ENCODE data around the gene KPNA2.
A peak's percentile ranks its signal among the peaks of the same experiment; 100 is the strongest.

Gene KPNA2

DNA sequence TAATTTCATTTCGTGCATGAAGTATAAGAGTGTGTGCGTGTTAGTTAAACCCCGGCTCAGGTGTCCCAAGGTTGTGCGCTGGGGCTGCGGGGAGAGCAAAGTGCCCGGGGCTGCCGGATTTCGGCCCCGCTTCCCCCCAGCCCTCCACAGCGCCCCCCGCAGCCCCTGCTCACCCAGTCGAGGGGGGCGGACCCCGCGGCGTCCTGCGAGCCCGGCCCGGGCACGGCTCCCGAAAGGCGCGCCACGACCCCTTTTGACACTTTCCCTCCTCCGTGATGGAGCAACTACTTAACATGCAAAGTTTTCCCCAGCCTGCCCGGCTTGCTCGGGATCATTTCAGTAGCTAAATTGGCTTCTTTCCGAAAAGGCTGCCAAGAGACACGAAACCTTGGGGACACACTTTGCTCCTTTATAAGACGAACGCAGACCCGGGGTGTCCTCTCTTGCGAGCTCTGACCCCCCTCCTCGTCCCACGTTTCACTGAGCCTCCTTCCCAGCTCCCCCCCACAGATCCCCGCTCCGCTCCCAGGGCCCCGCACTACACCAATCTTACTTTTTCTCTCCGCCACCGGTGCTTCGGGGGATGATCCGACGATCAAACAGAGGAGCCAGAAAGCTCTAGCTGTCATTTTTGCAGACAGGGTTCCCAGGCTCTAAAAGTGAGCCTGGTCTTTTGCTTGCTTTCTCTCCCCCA is 39.8 kb upstream of the KPNA2 start:
- no peak for TF ChIP-seq CTCF (IDR thresholded peaks at IDR 0.05; ENCODE audit: borderline replicate concordance, insufficient read depth, low read depth, low read length)
- H3K4me3 ChIP-seq (ENCODE audit: low read depth, low read length) = peak overlapping the region; percentile 34

- peak within 1 kb of the TSS; percentile 34 for H3K4me3 ChIP-seq (ENCODE audit: low read depth, low read length)
These were observed 39.0 kb upstream of the KPNA2 start, which contains the start of gene C17orf58 for GRCh38 chr17:67996301-67997171. Gene C17orf58 (minus strand): TSS chr17:67996469. CDS start chr17:67996198, 271 bp downstream.

DNA sequence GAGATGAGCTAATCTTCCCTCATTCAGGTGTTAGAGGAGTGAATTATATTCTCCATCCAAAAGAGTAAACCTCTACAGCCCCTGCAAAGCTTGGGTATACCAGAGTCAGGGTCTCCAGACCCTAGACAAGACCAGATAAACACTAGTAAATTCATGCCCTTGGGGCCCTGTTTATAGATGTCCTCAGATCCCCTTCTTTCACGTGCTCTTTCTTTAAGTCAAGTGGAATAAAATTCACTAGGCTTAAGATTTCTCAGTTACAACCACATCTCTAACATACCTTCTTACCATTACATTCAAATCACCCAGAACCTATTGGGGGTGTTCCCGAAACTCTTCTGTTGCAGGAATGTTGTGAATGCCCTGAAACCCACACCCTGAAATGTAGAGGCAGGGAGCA is 37.1 kb upstream of the KPNA2 start:
- no peak overlapping the region for H3K4me3 ChIP-seq (ENCODE audit: low read depth, low read length)
- TF ChIP-seq CTCF (IDR thresholded peaks at IDR 0.05; ENCODE audit: borderline replicate concordance, insufficient read depth, low read depth, low read length) = no peak

- H3K4me3 ChIP-seq (ENCODE audit: low read depth, low read length) = no peak overlapping the region
- TF ChIP-seq CTCF (IDR thresholded peaks at IDR 0.05; ENCODE audit: borderline replicate concordance, insufficient read depth, low read depth, low read length) = no peak
These were observed 36.1 kb upstream of the KPNA2 start for GRCh38 chr17:67999291-67999911.

DNA sequence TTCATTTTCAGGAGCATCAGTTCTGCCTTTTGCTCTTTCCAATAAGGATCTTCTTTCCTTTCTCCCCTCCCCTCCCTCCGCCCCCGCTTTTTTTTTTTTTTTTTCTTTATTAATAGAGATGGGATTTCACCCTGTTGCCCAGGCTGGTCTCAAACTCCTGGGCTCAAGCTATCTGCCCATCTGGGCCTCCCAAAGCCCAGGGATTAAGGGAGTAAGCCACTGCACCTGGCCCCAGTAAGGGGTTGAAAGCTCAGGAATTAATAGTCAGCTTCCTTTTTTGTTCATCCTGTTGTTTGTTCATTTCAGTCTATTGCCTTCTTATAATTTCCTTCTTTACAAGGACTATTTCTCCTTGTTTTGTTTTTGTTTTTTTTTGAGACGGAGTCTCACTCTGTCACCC is 31.3 kb upstream of the KPNA2 start:
- TF ChIP-seq CTCF (IDR thresholded peaks at IDR 0.05; ENCODE audit: borderline replicate concordance, insufficient read depth, low read depth, low read length) = no peak
- no peak overlapping the region for H3K4me3 ChIP-seq (ENCODE audit: low read depth, low read length)

DNA sequence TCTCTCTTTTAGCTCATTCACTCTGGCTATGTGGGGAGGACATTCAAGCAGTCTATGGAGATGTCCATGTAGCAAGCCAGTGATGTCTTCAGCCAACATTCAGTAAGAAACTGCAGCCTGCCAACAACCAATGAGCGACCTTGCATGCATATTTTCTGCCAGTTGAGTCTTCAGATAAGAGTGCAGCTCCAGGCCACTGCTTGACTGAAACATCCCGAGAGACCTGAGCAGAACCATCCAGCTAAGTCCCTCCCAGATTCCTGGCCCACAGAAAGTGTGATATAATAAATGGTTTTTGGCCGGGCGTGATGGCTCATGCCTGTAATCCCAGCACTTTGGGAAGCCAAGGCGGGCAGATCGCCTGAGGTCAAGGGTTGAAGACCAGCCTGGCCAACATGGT is 28.7 kb upstream of the KPNA2 start:
- H3K4me3 ChIP-seq (ENCODE audit: low read depth, low read length) = no peak overlapping the region
- TF ChIP-seq CTCF (IDR thresholded peaks at IDR 0.05; ENCODE audit: borderline replicate concordance, insufficient read depth, low read depth, low read length) = no peak

GRCh38 chr17:68011199-68011665 is 24.3 kb upstream of the KPNA2 start:
- peak; percentile 87 for TF ChIP-seq CTCF (IDR thresholded peaks at IDR 0.05; ENCODE audit: borderline replicate concordance, insufficient read depth, low read depth, low read length)
- H3K4me3 ChIP-seq (ENCODE audit: low read depth, low read length) = no peak overlapping the region
